Measurements from ENCODE around the gene STOML1. TPM values are rescaled to one million over a fixed set of nuclear protein-coding genes. Genes with fewer than 3 reads are reported as not detected.

The STOML1 gene
- total RNA-seq, 2 experiments from 2014 or later: 4.6 to 5.3 TPM

GRCh38 chr15:73983773-73984172 is 8.3 kb downstream of the STOML1 start:
- DNase-seq: no peak
- Mint-ChIP-seq H3K9me3 (no peaks in the 10 kb centered on the region), H3K27me3 (no peaks in the 10 kb centered on the region), H3K27ac (no peak overlapping the region), H3K4me3 (no peak overlapping the region), H3K4me1 (ENCODE audit: low read depth) (peaks cover 26% of the 10 kb centered on the region), H3K36me3 (ENCODE audit: low read depth) (peaks cover 31% of the 10 kb centered on the region)
- Histone ChIP-seq H3K4me1 (ENCODE audit: insufficient read depth, low read length) (peaks cover 37% of the 10 kb centered on the region), H3K4me3 (ENCODE audit: low read length) (no peak overlapping the region), H3K27ac (ENCODE audit: low read depth in 1 of 2, low read length in 2 of 2) (no peak overlapping the region), H3K27me3 (ENCODE audit: control insufficient read depth in 1 of 2, insufficient read depth in 2 of 2, low read length in 2 of 2) (no peaks in the 10 kb centered on the region), H3K36me3 (ENCODE audit: insufficient read depth, low read length) (peaks cover 6% of the 10 kb centered on the region), H3K9me3 (ENCODE audit: control insufficient read depth in 1 of 2, insufficient read depth in 1 of 2, low read length in 2 of 2) (no peaks in the 10 kb centered on the region)
- no peak for ATAC-seq (ENCODE audit: poor library complexity)
- ChIA-PET CTCF (no interaction called here), POLR2A (no interaction called here)
- TF ChIP-seq CTCF (IDR thresholded peaks at IDR 0.05): no peak
- intact Hi-C loops (cut with DNase I, micrococcal nuclease): no loop called here

GRCh38 chr15:73983211-73983727 is 8.8 kb downstream of the STOML1 start:
- Histone ChIP-seq H3K27me3 (ENCODE audit: control insufficient read depth in 1 of 2, insufficient read depth in 2 of 2, low read length in 2 of 2) (no peaks in the 10 kb centered on the region), H3K36me3 (ENCODE audit: insufficient read depth, low read length) (peaks cover 6% of the 10 kb centered on the region), H3K9me3 (ENCODE audit: control insufficient read depth in 1 of 2, insufficient read depth in 1 of 2, low read length in 2 of 2) (no peaks in the 10 kb centered on the region), H3K4me3 (ENCODE audit: low read length) (no peak overlapping the region), H3K27ac (ENCODE audit: low read depth in 1 of 2, low read length in 2 of 2) (no peak overlapping the region), H3K4me1 (ENCODE audit: insufficient read depth, low read length) (peaks cover 37% of the 10 kb centered on the region)
- Mint-ChIP-seq H3K27ac (no peak overlapping the region), H3K36me3 (ENCODE audit: low read depth) (peaks cover 31% of the 10 kb centered on the region), H3K27me3 (no peaks in the 10 kb centered on the region), H3K4me1 (ENCODE audit: low read depth) (peaks cover 26% of the 10 kb centered on the region), H3K9me3 (no peaks in the 10 kb centered on the region), H3K4me3 (no peak overlapping the region)
- ChIA-PET POLR2A (interaction anchor here (1.0 kb wide), 2 partner anchors 11 to 18 kb away, joined by 3 to 4 read pairs; partner anchors contain the start of gene PML), CTCF (no interaction called here)
- intact Hi-C loops (cut with DNase I, micrococcal nuclease): no loop called here
- TF ChIP-seq CTCF (IDR thresholded peaks at IDR 0.05): no peak
- DNase-seq: no peak
- ATAC-seq (ENCODE audit: poor library complexity): no peak

- Histone ChIP-seq H3K36me3 (ENCODE audit: insufficient read depth, low read length) (peaks cover 4% of the 10 kb centered on the region), H3K27ac (ENCODE audit: low read depth in 1 of 2, low read length in 2 of 2) (no peak overlapping the region), H3K9me3 (ENCODE audit: control insufficient read depth in 1 of 2, insufficient read depth in 1 of 2, low read length in 2 of 2) (no peaks in the 10 kb centered on the region), H3K4me3 (ENCODE audit: low read length) (no peak overlapping the region), H3K27me3 (ENCODE audit: control insufficient read depth in 1 of 2, insufficient read depth in 2 of 2, low read length in 2 of 2) (no peaks in the 10 kb centered on the region), H3K4me1 (ENCODE audit: insufficient read depth, low read length) (peaks cover 37% of the 10 kb centered on the region)
- peak; percentile 66 for ATAC-seq (ENCODE audit: poor library complexity)
- no peak for TF ChIP-seq CTCF (IDR thresholded peaks at IDR 0.05)
- intact Hi-C loops (cut with DNase I, micrococcal nuclease): no loop called here
- Mint-ChIP-seq H3K4me3 (peak overlapping the region; percentile 21), H3K27me3 (no peaks in the 10 kb centered on the region), H3K9me3 (no peaks in the 10 kb centered on the region), H3K36me3 (ENCODE audit: low read depth) (peaks cover 30% of the 10 kb centered on the region), H3K27ac (peak overlapping the region; percentile 10), H3K4me1 (ENCODE audit: low read depth) (peaks cover 26% of the 10 kb centered on the region)
- ChIA-PET POLR2A (interaction anchor here (1.0 kb wide), 2 partner anchors 12 to 17 kb away, joined by 3 to 4 read pairs; partner anchors contain the start of gene PML), CTCF (no interaction called here)
- DNase-seq: peak in 5 of 14 experiments; percentile 25 to 55 (median 39)
These were observed 9.7 kb downstream of the STOML1 start for GRCh38 chr15:73982222-73982962.

Measured in CD4-positive, alpha-beta T cell (primary cell).